ENCODE measurements around the gene HOOK1. TPM values are rescaled to one million over a fixed set of nuclear protein-coding genes. Genes with fewer than 3 reads are reported as not detected.
"Not testable (repeated sequence)": the region's sequence is repeated elsewhere in the genome, so short reads cannot be mapped to it uniquely, and the experiment has no call there.

The HOOK1 gene
- total RNA-seq, 1 donor from 2014 or later: 10.3 TPM

DNA sequence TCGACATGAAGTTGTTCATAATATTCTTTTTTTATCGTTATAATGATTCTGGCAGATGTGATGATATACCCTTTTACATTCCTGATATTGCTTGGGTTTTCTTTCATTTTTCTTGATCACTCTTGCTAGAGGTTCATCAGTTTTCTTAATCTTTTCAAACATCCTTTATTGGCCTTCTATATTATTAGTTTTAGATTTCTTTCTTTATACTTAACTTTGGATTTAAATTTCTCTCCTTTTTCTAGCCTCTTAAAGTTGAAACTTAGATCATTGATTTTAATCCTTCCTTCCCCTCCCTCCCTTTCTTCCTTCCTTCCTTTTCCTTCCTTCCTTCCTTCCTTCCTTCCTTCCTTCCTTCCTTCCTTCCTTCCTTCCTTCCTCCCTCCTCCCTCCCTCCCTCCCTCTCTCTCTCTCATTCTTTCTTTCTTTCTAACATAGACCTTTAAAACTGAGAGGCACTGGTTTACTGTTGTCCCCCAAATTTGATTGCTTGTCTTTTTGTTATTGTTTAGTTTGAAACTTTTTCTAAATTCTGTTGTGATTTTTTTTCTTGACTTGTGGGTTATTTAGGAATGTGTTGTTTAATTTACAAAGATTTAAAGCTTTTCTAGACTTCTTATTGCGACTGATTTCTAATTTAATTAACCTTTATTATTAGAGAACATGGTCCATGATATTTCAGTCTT, 31.6 kb downstream of the HOOK1 start:
- TF ChIP-seq, protein P1, sequence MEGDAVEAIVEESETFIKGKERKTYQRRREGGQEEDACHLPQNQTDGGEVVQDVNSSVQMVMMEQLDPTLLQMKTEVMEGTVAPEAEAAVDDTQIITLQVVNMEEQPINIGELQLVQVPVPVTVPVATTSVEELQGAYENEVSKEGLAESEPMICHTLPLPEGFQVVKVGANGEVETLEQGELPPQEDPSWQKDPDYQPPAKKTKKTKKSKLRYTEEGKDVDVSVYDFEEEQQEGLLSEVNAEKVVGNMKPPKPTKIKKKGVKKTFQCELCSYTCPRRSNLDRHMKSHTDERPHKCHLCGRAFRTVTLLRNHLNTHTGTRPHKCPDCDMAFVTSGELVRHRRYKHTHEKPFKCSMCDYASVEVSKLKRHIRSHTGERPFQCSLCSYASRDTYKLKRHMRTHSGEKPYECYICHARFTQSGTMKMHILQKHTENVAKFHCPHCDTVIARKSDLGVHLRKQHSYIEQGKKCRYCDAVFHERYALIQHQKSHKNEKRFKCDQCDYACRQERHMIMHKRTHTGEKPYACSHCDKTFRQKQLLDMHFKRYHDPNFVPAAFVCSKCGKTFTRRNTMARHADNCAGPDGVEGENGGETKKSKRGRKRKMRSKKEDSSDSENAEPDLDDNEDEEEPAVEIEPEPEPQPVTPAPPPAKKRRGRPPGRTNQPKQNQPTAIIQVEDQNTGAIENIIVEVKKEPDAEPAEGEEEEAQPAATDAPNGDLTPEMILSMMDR (IDR thresholded peaks at IDR 0.05; ENCODE audit: insufficient read depth, low read length, severe bottlenecking): no peak
- Histone ChIP-seq H3K4me3 (ENCODE audit: low read depth, low read length) (no peak overlapping the region), H3K36me3 (ENCODE audit: control insufficient read depth, insufficient read depth, low read length) (no peaks in the 10 kb centered on the region), H3K27me3 (ENCODE audit: control insufficient read depth, insufficient read depth, low read length) (no peaks in the 10 kb centered on the region)
- no peak for FAIRE-seq
- no peak for DNase-seq (ENCODE audit: low read depth)

DNA sequence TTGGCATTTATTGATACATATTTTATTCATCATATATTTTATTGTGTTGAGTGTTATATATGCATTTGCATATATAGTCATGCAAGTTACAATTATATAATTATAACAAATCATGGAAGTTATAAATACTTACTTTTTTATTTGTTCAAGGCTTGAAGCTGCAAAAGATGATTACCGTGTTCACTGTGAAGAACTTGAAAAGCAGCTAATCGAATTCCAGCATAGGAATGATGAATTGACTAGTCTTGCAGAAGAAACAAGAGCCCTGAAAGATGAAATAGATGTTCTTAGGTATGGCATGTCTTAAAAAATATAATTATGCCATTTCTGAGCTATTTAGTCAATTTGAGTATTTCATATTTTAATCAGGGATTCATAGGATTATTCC, 32.1 kb downstream of the HOOK1 start:
- no peaks in the 10 kb centered on the region for H3K27me3 ChIP-seq (ENCODE audit: control insufficient read depth, insufficient read depth, low read length)
- FAIRE-seq (no peak), DNase-seq (ENCODE audit: low read depth) (no peak)
- no peak overlapping the region for H3K4me3 ChIP-seq (ENCODE audit: low read depth, low read length)
- TF ChIP-seq, protein P1 (IDR thresholded peaks at IDR 0.05; ENCODE audit: insufficient read depth, low read length, severe bottlenecking): no peak
- H3K36me3 ChIP-seq (ENCODE audit: control insufficient read depth, insufficient read depth, low read length): no peaks in the 10 kb centered on the region

DNA sequence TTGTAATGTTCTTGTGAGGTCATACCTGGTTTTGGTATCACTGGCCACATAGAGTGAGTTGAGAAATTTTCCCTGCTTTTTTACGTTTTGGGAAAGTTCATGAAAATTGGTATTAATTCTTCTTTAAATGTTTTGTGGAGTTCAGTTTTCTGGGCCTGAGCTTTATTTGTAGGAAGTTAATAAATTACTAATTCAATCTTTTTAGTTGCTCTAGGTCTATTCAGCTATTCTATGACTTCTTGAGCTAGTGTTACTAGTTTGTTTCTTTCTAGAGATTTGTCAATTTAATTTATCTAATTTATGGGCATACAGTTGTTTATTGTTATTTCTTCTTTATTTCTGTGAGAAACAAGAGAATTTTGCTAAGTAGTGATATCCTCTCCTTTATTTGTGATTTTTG, 37.4 kb downstream of the HOOK1 start:
- Histone ChIP-seq H3K27me3 (ENCODE audit: control insufficient read depth, insufficient read depth, low read length) (no peaks in the 10 kb centered on the region), H3K4me3 (ENCODE audit: low read depth, low read length) (no peak overlapping the region), H3K36me3 (ENCODE audit: control insufficient read depth, insufficient read depth, low read length) (no peaks in the 10 kb centered on the region)
- FAIRE-seq: no peak
- TF ChIP-seq, protein P1 (IDR thresholded peaks at IDR 0.05; ENCODE audit: insufficient read depth, low read length, severe bottlenecking): no peak
- no peak for DNase-seq (ENCODE audit: low read depth)

DNA sequence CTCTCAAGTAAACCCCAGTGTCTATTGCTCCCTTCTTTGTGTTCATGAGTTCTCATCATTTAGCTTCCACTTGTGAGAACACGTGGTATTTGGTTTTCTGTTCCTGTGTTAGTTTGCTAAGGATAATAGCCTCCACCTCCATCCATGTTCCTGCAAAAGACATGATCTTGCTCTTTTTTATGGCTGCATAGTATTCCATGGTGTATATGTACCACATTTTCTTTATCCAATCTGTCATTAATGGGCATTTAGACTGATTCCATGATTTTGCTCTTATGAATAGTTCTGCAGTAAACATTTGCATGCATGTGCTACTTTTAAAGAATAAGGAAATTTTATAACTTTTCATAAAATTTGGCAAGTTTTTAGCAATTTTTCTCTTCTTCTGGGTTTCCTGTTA, 40.5 kb downstream of the HOOK1 start:
- not testable (repeated sequence) for H3K27me3 ChIP-seq (ENCODE audit: control insufficient read depth, insufficient read depth, low read length); FAIRE-seq; H3K36me3 ChIP-seq (ENCODE audit: control insufficient read depth, insufficient read depth, low read length); DNase-seq (ENCODE audit: low read depth); H3K4me3 ChIP-seq (ENCODE audit: low read depth, low read length)

DNA sequence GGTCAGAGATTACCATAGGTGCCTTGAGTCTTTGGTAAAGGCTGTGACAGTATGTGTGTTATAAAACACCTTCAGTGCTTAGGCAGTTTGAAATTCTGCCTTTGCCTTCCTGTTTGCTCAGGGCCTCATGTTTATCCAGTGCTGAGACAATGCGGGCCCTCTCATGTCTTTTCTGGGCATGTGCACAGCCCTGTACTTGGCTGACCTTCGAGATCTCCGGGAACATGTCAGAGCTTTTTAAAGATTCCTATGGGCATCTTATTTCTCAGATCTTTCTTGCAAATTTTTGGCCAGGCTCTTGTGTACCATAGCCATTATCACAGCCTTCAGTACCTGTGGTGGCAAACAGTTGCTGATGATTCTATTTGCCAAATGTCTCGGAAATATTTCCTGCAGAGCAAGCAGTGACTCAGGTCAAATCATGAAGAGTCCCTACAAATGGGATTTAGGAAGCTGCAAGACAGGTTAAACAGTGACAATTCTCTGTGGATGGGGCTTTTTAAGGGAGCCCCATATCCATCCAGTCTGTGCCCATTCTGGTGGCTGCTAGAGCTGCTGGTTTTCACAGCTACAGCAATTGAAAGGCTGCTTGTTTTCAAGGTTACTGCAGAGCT, 42.1 kb downstream of the HOOK1 start:
- Histone ChIP-seq H3K36me3 (ENCODE audit: control insufficient read depth, insufficient read depth, low read length) (no peaks in the 10 kb centered on the region), H3K27me3 (ENCODE audit: control insufficient read depth, insufficient read depth, low read length) (no peaks in the 10 kb centered on the region), H3K4me3 (ENCODE audit: low read depth, low read length) (no peak overlapping the region)
- DNase-seq (ENCODE audit: low read depth) (peak; percentile 72), FAIRE-seq (peak; percentile 77)
- TF ChIP-seq, protein P1 (IDR thresholded peaks at IDR 0.05; ENCODE audit: insufficient read depth, low read length, severe bottlenecking): no peak

DNA sequence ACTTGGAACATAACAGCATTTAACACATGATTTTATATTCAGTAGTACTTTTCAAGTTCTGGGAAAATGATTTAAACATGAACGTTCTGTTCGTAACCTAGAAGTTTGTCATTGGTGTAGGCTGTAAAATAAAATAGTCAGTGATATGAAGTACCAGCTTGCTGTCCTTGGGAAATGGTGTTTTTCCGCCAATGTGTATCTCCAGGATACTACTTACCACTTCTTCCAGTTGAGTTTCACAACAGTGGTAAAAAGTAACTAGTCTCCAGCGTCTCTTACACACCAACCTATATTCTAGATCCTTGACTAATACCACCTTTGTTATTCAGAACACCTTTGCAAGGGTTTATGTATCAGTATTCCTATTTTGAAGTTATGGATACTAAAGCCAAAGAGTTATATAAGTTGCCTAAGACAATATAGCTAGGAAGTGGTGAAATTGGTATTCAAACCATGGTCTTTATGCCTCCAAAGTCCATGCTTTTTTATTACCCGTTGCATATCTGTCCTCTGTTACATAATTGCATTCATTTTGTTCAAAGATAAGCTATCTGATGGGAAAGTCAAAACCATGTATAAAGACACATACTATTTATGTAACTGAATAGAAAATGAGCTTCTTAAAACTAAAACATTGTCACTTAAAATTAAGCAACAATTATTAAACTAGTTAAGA, 43.1 kb downstream of the HOOK1 start:
- TF ChIP-seq, protein P1 (IDR thresholded peaks at IDR 0.05; ENCODE audit: insufficient read depth, low read length, severe bottlenecking): no peak
- no peak for FAIRE-seq
- no peaks in the 10 kb centered on the region for H3K36me3 ChIP-seq (ENCODE audit: control insufficient read depth, insufficient read depth, low read length)
- H3K4me3 ChIP-seq (ENCODE audit: low read depth, low read length): no peak overlapping the region
- DNase-seq (ENCODE audit: low read depth): no peak
- no peaks in the 10 kb centered on the region for H3K27me3 ChIP-seq (ENCODE audit: control insufficient read depth, insufficient read depth, low read length)

All from bronchial epithelial cell (primary cell).